Measurements from ENCODE around the gene ZNF823.

DNA sequence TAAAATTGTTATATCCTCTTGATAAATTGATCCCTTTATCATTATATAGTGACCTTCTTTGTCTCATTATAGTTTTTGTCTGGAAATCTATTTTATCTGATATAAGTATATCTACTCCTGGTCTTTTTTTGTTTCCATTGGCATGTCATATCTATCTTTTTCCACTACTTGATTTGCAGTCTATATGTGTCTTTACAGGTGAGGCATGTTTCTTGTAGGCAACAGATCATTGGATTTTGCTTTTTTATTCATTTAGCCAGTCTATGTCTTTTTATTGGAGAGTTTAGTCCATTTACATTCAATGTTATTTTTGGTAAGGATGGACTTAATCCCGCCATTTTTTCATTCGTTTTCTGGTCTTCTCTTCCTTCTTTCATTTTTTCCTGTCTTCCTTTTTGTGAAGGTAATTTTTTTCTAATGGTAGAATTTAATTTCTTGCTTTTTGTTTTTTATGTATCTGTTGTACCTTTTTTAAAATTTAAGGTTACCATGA is 13.5 kb upstream of the ZNF823 start:
- TF ChIP-seq, protein P1, sequence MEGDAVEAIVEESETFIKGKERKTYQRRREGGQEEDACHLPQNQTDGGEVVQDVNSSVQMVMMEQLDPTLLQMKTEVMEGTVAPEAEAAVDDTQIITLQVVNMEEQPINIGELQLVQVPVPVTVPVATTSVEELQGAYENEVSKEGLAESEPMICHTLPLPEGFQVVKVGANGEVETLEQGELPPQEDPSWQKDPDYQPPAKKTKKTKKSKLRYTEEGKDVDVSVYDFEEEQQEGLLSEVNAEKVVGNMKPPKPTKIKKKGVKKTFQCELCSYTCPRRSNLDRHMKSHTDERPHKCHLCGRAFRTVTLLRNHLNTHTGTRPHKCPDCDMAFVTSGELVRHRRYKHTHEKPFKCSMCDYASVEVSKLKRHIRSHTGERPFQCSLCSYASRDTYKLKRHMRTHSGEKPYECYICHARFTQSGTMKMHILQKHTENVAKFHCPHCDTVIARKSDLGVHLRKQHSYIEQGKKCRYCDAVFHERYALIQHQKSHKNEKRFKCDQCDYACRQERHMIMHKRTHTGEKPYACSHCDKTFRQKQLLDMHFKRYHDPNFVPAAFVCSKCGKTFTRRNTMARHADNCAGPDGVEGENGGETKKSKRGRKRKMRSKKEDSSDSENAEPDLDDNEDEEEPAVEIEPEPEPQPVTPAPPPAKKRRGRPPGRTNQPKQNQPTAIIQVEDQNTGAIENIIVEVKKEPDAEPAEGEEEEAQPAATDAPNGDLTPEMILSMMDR (IDR thresholded peaks at IDR 0.05; ENCODE audit: low read depth, low read length): no peak
- TF ChIP-seq EZH2phosphoT487 (IDR thresholded peaks at IDR 0.05; ENCODE audit: low read depth): no peak

Measured in OCI-LY3 (cell line).